Measurements from ENCODE around the gene CCDC12. TPM values are rescaled to one million over a fixed set of nuclear protein-coding genes. Genes with fewer than 3 reads are reported as not detected.

CCDC12 gene
- total RNA-seq, 1 experiment from 2014 or later, result 52.7 TPM

DNA sequence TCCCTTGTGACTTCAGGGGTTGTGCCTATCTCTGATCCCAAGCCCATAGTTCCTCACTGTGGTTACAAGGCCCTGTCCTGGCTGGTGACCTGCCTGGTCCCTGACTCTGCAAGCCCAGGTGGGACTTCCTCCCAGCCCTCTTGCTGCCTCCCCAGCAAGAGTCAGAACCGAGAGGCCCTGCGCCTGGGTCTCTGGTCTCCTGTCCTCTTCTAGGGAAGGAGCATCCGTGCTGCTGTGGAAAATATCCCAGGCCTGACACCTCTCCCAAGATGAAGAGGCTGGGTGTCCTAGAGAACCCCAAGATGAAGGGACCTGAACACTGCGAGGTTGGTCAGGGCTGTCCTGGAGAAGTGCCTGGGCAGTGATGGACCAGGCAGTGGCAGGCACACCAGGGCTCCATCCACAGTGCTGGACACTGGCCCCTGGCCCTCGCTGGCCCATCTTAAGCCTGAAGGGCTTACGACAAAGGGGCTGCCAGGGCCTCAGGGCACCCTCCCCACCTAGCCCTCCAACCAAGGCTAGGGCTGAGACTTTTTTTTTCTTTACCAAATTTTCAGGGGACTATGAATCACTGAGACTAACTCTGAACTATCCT is 66.3 kb downstream of the CCDC12 start:
- CTCF ChIA-PET, result interaction anchor here (0.7 to 1.7 kb wide), 18 partner anchors 10 to 972 kb away, joined by 3 to 12 read pairs (median 4); no protein-coding TSS in a partner anchor
- intact Hi-C loops (cut with micrococcal nuclease; ENCODE audit: unreplicated experiment), result no loop called here
- Mint-ChIP-seq H3K4me1 (ENCODE audit: low read depth, unreplicated experiment) (no peaks in the 10 kb centered on the region), H3K9me3 (ENCODE audit: unreplicated experiment) (no peaks in the 10 kb centered on the region), H3K27me3 (ENCODE audit: insufficient read depth, unreplicated experiment) (no peaks in the 10 kb centered on the region), H3K27ac (ENCODE audit: unreplicated experiment) (no peak overlapping the region), H3K4me3 (ENCODE audit: unreplicated experiment) (no peak overlapping the region), H3K36me3 (ENCODE audit: insufficient read depth, unreplicated experiment) (peaks cover 8% of the 10 kb centered on the region)
- DNase-seq, result no peak
- BruUV-seq (replicated peaks), result no TSS peak
- Histone ChIP-seq H3K27me3 (replicated peaks; ENCODE audit: control insufficient read depth, insufficient read depth, low read length) (no peaks in the 10 kb centered on the region), H3K9me3 (no peaks in the 10 kb centered on the region), H3K4me3 (ENCODE audit: low read depth, low read length) (no peak overlapping the region), H3K36me3 (ENCODE audit: control insufficient read depth, insufficient read depth, low read length) (no peaks in the 10 kb centered on the region), H3K4me1 (no peaks in the 10 kb centered on the region)
- POLR2A ChIA-PET, result no interaction called here
- TF ChIP-seq, protein P1, sequence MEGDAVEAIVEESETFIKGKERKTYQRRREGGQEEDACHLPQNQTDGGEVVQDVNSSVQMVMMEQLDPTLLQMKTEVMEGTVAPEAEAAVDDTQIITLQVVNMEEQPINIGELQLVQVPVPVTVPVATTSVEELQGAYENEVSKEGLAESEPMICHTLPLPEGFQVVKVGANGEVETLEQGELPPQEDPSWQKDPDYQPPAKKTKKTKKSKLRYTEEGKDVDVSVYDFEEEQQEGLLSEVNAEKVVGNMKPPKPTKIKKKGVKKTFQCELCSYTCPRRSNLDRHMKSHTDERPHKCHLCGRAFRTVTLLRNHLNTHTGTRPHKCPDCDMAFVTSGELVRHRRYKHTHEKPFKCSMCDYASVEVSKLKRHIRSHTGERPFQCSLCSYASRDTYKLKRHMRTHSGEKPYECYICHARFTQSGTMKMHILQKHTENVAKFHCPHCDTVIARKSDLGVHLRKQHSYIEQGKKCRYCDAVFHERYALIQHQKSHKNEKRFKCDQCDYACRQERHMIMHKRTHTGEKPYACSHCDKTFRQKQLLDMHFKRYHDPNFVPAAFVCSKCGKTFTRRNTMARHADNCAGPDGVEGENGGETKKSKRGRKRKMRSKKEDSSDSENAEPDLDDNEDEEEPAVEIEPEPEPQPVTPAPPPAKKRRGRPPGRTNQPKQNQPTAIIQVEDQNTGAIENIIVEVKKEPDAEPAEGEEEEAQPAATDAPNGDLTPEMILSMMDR (IDR thresholded peaks at IDR 0.05; ENCODE audit: insufficient read depth in 1 of 2, low read depth in 1 of 2, low read length in 1 of 2, severe bottlenecking in 1 of 2, unreplicated experiment in 1 of 2), result no peak

DNA sequence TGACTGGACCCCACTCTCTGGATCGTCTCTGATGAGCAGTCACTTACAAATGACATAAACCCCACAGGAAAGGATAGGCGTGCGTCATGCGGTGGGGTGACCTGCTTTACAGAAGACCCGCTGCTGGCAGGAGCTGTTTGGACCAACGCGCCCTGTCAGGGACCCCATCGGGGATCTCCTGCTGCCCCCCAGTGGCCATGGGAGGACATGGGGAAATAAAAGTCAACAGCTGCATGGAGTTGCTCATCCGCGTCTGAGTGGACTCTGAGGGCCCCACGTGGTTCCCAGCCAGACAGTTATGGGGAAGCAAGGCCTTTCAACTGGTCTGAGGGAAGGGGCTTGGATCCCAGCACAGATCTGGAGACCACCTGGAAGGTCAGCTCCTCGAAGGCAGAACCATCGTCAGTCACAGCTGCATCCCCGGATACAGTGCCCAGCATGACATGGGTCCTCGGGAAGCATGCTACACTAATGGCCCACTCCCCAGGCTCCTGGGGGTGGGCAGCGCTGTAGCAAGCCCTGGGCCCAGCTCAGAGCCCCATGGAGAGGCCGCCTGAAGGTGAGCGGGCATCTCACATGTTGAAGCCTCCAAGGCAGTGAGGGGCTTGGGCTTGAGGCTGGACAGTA is 66.9 kb downstream of the CCDC12 start:
- BruUV-seq (replicated peaks), result no TSS peak
- peak; percentile 83 to 88 for DNase-seq
- Histone ChIP-seq H3K36me3 (ENCODE audit: control insufficient read depth, insufficient read depth, low read length) (no peaks in the 10 kb centered on the region), H3K4me1 (no peaks in the 10 kb centered on the region), H3K27me3 (replicated peaks; ENCODE audit: control insufficient read depth, insufficient read depth, low read length) (no peaks in the 10 kb centered on the region), H3K9me3 (no peaks in the 10 kb centered on the region), H3K4me3 (ENCODE audit: low read depth, low read length) (no peak overlapping the region)
- POLR2A ChIA-PET, result no interaction called here
- Mint-ChIP-seq H3K9me3 (ENCODE audit: unreplicated experiment) (no peaks in the 10 kb centered on the region), H3K27me3 (ENCODE audit: insufficient read depth, unreplicated experiment) (no peaks in the 10 kb centered on the region), H3K27ac (ENCODE audit: unreplicated experiment) (no peak overlapping the region), H3K4me3 (ENCODE audit: unreplicated experiment) (no peak overlapping the region), H3K36me3 (ENCODE audit: insufficient read depth, unreplicated experiment) (peaks cover 6% of the 10 kb centered on the region), H3K4me1 (ENCODE audit: low read depth, unreplicated experiment) (no peaks in the 10 kb centered on the region)
- CTCF ChIA-PET, result interaction anchor here (0.7 to 1.7 kb wide), 18 partner anchors 9 to 971 kb away, joined by 3 to 12 read pairs (median 4); no protein-coding TSS in a partner anchor
- intact Hi-C loops (cut with micrococcal nuclease; ENCODE audit: unreplicated experiment), result loop anchor here (1.0 to 2.0 kb wide), 3 partner anchors 43 to 204 kb away; no protein-coding TSS in a partner anchor
- TF ChIP-seq, protein P1 (IDR thresholded peaks at IDR 0.05; ENCODE audit: insufficient read depth in 1 of 2, low read depth in 1 of 2, low read length in 1 of 2, severe bottlenecking in 1 of 2, unreplicated experiment in 1 of 2), result peak; percentile 70 to 88

DNA sequence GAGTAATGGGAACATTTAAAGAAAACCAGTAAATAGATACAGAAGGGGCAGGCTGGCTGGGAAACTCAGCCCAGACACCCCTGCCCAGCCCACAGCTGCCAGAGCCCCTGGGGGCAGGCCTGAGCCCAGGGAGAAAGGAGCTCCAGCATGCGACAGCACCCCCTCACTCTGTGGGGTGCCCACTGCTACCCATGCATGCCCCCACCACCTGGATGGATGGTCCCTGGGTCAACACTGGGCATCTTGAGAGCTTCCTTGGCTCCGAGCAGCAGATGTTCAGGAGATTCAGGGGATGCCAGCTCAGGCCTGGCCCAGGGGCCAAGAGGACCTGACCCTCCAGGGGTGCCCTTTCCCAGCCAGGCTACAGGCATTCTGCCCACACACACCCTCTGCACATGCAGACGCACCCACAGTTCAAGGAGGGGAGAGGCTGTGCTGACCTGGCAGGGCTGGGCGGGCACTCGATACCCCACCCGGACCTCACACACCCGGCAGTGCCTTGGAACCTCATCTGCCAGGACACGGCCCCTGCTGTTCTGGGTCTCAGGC is 67.5 kb downstream of the CCDC12 start:
- CTCF ChIA-PET, result interaction anchor here (0.9 to 1.7 kb wide), 16 partner anchors 9 to 970 kb away, joined by 3 to 12 read pairs (median 4); no protein-coding TSS in a partner anchor
- Histone ChIP-seq H3K9me3 (no peaks in the 10 kb centered on the region), H3K4me3 (ENCODE audit: low read depth, low read length) (no peak overlapping the region), H3K36me3 (ENCODE audit: control insufficient read depth, insufficient read depth, low read length) (no peaks in the 10 kb centered on the region), H3K27me3 (replicated peaks; ENCODE audit: control insufficient read depth, insufficient read depth, low read length) (no peaks in the 10 kb centered on the region), H3K4me1 (no peaks in the 10 kb centered on the region)
- Mint-ChIP-seq H3K27ac (ENCODE audit: unreplicated experiment) (no peak overlapping the region), H3K4me1 (ENCODE audit: low read depth, unreplicated experiment) (no peaks in the 10 kb centered on the region), H3K4me3 (ENCODE audit: unreplicated experiment) (no peak overlapping the region), H3K9me3 (ENCODE audit: unreplicated experiment) (no peaks in the 10 kb centered on the region), H3K36me3 (ENCODE audit: insufficient read depth, unreplicated experiment) (peaks cover 6% of the 10 kb centered on the region), H3K27me3 (ENCODE audit: insufficient read depth, unreplicated experiment) (no peaks in the 10 kb centered on the region)
- POLR2A ChIA-PET, result no interaction called here
- BruUV-seq (replicated peaks), result no TSS peak
- TF ChIP-seq, protein P1 (IDR thresholded peaks at IDR 0.05; ENCODE audit: insufficient read depth in 1 of 2, low read depth in 1 of 2, low read length in 1 of 2, severe bottlenecking in 1 of 2, unreplicated experiment in 1 of 2), result no peak
- no peak for DNase-seq
- intact Hi-C loops (cut with micrococcal nuclease; ENCODE audit: unreplicated experiment), result loop anchor here (1.0 to 2.0 kb wide), 3 partner anchors 42 to 204 kb away; no protein-coding TSS in a partner anchor
